HG03521 (cell line): ENCODE results near the gene BTBD19.
A peak's percentile ranks its signal among the peaks of the same experiment; 100 is the strongest.
"Not testable (repeated sequence)": the region's sequence is repeated elsewhere in the genome, so short reads cannot be mapped to it uniquely, and the experiment has no call there.

ENCODE experiments used
- ATAC-seq: cut with Tn5 transposase; IDR thresholded peaks from one replicate; pipeline ENCODE4 v1.9.1; 2021; ENCODE audit warnings: mild to moderate bottlenecking, moderate library complexity; ENCODE audit not compliant: unreplicated experiment

The BTBD19 gene

DNA sequence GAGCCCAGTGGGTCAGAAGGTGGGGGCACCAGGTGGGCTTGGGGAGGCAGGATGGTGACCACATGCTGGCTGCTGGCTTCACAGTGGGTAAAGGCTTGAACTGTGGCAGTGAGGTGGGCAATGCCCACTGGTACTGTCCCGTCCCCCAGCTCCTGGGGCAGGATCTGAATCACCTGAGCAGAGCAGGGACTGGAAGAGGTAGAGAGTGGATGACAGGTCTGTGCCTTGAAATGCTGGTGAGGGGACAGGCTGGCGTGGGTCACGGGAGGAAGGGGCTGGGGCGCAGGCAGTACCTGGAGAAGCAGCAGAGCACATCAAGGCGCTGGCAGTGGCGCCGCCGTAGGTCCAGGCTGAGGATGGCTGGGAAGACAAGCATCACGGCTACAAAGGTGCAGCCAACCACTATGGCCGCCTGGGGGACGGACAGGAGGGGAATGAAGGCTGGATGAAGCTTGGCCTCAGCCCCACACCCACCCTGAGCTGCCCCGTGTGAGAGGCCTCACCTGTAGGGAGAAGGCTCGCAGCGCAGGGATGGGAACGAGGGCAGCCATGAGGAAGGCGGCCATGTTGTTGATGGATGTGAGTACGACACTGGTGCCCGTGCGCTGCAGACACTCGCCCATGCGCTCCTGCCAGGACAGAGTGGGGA lies 19.8 kb downstream of the BTBD19 start:
- ATAC-seq: no peak

DNA sequence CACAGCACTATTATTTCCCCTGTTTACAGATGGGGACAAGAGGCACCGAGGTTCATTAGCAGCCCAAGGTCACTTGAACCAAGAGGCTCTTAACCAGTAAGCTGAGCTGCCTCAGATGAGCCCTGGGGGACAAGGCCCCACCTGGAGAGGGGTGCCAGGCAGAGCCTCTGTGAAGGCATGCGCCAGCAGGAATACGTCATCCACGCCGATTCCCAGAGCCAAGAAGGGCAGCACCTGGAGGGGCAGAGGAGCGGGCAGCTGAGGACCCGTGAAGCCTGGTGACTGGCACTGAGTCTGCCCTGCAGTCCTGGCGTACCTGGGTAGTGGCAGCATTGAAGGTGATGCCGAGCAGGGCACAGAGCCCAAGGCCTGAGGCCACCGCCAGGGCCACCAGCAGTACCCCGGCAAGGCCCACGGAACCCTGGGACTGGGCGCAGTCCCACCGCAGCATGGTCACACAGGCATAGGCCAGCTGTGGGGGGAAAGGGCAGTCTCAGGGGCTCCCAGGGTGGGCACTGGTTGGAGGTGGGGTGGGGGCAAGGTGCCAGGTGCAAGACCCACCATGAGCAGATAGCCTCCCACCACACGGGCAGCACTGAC lies 20.6 kb downstream of the BTBD19 start:
- no peak for ATAC-seq

DNA sequence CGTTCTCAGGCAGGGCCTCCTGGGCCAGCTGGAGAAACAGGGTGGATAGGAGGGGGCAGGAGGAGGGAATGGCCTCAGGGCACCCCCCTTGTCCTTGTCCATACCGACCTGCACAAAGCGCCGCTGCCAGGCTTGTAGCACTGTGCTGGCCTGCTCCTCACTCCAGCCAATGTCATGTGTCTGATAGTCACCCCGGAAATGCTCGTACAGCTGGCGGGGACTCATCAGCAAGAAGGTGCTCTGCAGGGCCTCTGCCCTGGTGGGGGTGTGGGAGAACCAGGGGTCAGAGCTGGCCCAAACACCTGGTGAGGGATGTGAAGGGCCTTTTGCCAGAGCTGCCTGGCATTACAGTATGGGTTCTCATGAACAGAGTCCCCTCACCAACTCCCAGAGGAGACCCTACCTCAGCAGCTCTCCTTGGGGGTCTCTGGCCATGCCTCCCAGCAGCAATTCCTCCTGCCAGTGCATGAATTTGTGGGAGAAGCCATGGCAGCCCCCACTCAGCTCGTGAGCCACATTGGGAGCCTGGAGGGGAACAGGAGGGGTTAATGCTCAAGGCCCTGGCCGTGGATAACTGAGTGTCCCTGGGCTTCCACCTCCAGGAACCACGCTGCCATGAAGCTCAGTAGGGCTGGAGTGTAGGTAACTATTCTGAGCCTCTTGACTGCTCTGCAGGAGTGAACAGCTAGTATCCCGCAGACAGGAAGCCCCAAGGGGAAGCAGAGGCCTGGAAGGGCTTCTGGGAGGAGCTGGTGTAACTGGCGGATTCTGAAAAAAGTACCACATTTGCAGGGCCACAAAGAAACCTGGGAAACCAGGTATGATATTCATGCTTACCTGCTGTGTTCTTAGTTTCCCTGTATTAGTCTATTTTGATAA lies 21.4 kb downstream of the BTBD19 start:
- no peak for ATAC-seq

DNA sequence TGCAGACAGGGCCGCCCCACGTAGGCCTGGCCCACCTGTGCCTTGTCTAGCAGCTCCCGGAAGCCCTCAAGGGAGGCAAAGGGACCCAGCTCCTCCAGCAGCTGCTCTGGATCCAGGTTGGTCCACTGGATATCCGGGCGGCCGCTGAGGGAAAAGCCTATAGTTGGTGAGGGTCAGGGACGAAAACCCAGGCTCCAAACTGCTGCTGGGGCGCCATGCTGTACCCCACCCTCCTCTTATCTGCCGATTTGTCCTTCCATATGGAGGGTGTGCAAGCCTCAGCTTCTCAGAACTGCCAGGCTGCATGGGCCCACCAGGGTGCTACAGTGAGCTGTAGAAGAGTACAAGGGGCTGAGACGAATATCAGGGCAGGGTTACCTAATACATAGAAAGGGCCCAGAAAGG lies 22.6 kb downstream of the BTBD19 start:
- no peak for ATAC-seq

DNA sequence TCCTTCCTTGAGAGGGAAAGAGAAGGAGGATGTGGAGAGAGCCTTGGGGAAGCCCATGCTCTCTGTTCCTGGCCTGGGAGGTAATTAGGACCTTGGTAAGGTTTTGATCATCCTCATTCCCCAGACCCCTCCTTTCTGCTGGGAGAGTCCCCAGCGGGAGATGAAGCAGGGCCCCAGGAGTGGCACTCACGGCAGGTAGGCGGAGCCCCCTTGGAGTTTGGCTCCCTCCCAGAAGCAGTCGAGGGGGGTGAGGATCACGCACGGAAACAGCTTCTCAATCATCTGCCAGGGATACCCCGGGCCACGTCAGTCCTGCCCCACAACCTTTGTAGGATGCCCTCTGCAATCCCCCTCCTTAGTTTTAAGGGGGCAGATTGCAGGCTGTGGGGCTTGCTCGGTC lies 23.2 kb downstream of the BTBD19 start:
- ATAC-seq: no peak

DNA sequence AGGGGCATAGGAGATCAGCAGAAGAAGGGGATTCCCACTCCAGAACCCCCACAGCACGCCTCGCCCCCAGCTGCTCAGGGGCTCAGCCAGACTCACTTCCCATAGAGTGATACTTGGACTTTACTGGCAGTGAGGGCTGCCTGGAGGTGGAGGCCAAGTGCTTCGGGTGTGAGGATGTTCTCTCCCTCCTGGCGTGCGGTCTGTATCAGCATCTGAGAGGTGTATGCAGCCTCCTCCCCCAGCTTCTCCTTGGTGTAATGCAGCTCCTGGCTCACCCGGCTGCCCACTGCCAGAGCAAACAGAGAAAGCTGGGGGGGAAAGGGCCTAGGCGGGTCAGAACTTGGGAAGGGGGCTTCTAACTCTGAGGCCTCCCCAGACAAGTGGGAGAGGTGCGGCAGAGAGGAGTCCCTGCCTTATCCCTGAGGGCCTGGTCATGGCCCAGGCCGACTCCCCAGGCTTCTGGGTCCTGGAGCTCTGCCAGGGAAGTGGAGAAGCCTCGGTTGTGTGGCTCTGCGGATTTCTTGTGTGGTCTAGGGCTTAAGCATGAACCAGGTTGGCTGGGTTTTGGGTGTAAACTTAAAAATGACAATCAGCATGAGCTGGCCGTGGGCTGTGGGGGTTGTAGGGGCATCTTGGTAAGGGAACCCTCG lies 23.9 kb downstream of the BTBD19 start:
- no peak for ATAC-seq

DNA sequence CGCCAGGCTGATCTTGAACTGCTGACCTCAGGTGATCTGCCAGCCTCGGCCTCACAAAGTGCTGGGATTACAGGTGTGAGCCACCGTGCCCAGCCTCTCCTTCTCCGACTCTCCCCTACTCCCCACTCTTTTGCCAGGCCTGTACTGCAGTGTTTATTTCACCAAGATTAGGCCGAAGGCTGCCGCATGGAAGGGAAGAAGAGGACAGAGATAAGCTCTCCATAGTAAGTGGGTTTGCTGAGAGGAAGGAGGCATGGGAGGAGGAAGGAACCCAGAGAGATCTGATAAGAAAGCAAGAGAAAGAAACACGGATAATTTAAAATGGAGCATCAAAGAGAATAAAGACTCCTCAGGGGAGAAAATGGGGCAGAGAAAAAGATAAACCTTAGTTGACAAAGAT lies 26.0 kb downstream of the BTBD19 start:
- no peak for ATAC-seq

DNA sequence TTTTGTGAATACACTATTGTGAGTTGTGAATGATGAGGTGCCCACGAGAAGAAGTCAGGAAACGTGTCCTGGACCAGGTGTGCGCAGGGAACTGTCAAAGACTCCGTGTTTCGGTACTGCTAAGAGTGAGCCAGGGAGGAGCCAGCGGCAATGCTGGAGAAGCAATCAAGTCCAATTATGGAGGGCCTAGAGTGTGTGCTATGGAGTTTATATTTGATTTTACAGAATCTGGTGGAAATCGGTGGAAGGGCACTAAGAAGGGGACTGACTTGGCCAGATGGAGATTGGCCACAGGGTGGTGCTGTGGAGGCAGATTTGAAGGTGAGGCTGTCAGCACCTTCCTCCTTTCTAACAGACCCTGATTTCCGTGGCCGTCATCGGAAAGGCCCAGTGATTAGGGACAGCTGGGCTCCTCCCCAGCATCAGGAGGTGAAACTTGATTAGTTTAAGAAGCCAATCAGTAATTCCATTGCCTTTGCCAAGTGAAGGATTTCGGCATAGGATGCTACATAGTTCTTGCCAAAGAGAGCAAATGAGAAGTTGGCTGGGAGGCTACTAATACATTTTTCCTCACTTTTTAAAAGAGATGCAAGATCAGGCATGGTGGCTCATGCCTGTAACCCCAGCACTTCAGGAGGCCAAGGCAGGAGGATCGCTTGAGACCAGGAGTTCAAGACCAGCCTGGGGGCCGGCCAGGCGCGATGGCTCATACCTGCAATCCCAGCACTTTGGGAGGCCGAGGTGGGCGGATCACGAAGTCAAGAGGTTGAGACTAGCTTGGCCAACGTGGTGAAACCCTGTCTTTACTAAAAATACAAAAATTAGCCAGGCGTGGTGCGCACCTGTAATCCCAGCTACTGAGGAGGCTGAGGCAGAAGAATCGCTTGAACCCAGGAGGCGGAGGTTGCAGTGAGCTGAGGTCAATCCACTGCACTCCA lies 27.7 kb downstream of the BTBD19 start:
- peak; percentile 62 for ATAC-seq

DNA sequence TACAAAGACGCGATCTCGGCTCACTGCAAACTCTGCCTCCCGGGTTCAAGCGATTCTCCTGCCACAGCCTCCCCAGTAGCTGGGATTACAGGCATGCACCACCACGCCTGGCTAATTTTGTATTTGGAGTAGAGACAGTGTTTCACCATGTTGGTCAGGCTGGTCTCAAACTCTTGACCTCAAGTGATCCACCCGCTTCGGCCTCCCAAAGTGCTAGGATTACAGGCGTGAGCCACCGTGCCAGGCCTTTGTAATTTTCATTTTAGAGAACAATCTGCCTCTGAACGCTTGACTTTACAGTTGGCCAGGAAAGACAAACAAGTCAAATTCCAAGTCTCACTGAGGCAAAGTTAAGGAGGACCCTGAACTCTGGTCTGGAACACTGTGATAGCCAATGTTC lies 30.0 kb downstream of the BTBD19 start:
- not testable (repeated sequence) for ATAC-seq

DNA sequence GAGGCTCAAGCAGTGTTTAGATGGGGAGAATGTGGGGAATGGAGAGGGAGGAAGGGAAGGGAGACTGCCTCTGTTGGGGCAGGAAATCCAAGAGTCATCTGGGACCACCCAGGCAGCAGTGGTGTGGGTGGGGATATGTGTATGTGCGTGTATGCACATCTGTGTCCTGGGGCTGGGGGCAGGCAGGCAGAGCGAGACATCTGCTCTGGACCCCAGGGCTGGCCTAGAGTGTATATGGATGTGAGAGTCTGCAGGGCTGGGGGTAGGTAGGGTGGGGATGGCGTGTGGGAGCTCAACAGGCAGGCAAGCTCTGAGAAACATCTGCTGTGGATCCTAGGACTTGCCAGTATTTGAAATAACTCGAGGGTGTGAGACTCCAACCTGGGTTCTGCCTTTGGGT lies 31.3 kb downstream of the BTBD19 start:
- no peak for ATAC-seq

DNA sequence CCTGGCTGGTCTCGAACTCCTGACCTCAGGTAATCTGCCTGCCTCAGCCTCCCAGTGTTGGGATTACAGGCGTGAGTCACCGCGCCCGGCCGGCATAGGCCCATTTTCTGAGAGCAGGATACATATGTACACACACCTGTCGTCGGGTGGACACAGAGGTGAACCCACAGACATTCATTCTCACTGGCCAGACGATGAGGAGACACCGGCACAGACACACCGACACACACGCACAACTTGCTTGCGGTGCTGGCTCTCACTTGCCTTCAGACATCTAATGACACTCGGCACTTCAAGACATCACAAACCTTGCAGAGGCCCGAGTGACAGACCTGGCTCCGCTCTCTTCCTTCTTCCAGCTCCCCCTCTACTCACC lies 34.2 kb downstream of the BTBD19 start:
- no peak for ATAC-seq

DNA sequence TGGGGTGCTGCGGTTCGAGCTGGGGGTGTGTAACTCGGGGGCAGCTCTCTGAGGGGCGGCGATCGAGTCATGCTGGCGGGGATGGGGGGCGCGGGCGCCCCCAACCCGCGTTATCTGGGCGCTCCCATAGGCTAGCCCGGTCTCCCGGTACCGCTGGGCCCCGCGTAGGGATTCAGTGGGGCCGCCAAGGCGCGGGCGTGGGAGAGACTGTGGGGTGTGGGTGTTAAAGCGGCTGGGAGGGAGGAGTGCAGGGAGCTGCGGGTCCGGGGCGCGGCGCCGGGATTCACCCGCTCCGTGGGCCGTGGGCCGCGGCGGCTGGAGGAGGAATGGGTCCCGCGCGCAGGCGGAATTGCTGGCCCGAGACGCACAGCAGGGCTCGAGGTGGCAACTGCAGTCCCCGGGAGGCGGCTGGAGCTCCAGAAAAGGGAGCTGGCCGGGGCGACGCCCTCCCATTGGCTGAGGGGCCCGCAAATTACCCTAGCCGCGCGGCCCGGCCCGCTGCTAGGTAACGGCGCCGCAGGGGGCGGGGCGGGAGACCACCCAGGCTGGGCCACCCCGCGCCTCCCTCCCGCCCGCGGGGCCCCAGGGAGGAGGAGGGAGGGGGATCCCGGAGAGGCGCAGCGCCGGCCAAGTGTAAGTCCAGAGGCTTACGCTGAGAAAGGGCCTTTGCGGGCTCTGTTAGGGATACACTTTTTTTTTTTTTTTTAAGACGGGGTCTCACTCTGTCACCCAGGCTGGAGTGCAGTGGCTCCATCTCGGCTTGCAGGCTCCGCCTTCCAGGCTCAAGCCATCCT lies 34.7 kb downstream of the BTBD19 start, which contains the start of gene PTCH2:
TSS of gene PTCH2 (minus strand) at position 392 of the 794 bp plus-strand sequence. CDS start at position 71, 321 bp downstream.
- no peak for ATAC-seq

DNA sequence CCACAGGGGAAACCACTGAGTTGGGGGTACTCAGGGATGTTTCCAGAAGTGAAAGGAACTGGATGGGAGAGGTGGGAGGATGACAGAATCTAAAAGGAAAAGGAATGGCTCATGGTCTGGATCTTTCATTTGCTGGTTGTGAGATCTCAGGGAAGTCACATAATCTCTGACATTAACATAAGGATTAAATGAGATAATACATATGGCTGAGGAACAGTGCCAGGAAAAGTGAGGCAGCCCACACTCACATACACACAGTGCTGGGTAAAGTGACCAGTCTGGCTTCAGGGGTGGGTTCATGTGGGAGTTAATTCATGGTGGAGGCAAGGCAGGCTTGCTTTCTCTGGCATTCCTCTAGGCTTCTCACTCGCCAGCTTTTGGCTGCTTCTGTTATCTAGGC lies 38.7 kb downstream of the BTBD19 start:
- no peak for ATAC-seq

DNA sequence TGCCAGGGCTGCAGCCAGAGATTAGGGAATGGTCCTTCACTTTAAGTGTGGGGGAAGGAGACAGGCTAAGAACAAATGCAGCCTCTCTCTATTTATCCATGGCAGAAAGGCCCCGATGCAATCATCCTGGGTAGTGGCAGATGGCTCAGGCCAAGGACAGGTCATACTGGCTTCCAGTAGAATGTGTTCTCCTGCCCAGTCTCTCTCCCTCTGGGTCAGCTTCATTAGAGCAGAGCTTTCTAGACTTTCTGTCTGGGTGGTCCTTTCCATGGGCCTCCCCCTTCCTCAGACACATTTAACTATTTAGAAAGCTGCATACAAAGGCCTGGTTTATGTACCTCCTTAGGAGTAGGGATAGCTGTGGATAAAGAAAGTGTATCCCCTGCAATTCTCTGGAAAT lies 39.5 kb downstream of the BTBD19 start:
- no peak for ATAC-seq

DNA sequence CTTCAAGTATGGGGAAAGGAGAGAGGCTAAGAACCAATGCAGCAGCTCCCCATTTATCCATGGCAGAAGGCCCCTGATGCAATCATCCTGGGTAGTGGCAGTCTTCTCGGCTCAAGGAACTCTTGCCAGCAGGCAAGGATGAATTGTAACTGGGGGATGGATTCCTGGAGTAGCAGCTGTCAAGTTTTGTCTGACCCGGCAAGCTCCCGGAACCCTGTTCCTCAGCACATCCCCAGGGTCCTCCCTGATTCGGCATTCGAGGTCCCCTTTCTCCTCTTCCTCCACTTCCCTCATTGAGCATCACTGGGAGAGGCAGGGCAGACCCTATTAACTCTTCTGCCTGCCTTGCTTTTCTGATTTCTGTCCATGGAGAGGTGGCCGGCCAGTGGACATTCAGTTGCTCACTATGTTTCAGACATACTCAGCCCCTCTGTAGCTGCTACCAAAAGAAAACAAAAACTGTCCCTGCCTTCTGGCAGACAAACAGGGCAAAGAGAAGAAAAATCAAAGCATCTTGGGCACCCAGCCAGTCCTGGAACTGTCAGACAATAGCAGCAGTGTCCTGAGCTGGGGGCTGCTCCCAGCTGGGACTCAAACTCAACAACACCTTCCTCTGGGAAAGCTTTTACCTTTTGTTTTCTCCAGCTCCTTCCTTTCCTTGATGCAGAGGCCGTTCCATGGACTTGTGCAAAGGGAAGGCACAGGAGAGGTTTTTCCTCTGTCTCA lies 40.3 kb downstream of the BTBD19 start:
- no peak for ATAC-seq

DNA sequence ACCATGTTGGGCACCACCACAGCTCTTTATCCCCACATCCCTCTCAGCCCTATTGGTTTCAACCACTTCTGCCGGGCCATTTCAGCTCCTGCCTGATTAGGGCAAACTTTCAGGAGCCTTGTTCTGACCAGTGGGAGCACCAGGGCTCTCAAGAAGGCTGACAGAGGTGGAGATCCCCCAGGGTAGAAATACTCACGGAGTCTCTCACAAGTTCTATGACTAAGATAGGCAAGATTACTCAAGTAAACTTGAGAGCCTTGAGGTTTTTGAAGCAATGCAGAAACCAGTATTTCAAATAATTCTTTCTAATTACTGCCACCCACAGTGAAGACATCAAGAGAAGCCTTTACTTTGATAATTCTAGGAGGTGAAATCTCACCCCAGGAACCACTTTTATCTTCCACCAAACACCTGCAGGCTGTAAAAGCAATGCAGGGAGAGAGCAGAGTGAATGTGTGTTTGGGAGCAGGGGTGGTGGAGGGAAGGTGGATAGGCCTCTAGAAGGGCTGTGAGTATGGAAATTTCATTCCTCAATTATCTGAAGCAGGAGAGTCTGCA lies 41.3 kb downstream of the BTBD19 start:
- ATAC-seq: no peak

DNA sequence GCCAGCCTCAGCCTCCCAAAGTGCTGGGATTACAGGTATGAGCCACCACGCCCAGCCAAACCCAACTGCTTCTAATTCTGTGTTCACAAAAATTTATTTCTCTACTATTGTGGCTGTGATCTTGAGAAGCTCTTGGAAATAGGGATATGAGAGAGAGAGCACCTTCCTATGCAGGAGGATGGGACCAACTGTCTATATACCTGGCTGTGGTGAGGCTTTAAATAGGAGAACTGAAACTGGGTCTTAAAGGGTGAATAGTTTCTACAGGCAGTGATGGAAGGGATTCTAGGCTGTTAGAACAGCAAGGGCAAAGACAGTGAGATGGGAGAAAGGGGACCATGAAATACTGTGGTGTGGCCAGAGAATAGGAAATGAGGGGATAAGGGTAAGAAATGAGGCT lies 43.0 kb downstream of the BTBD19 start:
- ATAC-seq: no peak

DNA sequence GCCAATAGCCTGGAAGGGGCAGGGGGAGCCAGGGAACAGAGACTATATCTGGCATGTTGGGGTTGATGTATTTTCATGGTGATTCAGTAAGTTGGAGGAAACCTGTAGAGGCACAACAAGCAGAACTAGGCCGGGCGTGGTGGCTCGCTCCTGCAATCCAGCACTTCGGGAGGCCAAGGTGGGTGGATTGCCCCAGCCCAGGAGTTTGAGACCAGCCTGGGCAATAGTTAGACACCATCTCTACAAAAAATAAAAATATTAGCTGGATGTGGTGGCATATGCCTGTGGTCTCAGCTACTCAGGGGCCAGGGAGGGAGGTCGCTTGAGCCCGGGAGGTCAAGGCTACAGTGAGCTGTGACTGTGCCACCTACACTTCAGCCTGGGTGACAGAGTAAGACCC lies 44.9 kb downstream of the BTBD19 start:
- ATAC-seq: no peak

DNA sequence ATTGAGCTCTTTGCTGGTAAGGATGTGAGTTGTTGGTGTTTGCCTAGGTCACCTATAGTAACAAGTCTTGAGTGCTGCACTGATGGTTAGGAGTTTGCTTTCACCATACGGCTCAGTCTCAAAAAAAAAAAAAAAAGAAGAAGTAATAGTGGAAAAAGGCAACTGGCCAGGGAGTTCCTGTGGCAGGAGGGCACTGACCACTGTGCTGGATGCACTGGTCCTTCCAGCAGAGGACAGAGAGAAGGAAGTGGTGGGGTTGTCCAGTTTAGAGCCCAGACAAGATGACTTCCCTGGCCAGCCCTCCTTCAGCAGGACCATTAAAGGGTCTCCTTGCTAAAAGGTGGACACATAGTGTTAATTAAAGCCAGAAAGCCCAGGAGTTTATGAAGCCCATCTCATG lies 46.6 kb downstream of the BTBD19 start:
- no peak for ATAC-seq
